ENCODE results near the gene BEAN1. TPM values are rescaled to one million over a fixed set of nuclear protein-coding genes. Genes with fewer than 3 reads are reported as not detected.
A peak's percentile ranks its signal among the peaks of the same experiment; 100 is the strongest.

BEAN1 gene
- total and polyA plus RNA-seq, 10 donors = 0.21 to 0.68 (median 0.42) TPM; not detected in 3

- Histone ChIP-seq H3K9me3 (peaks cover 0 to 17% (median 10%) of the 10 kb centered on the region in 8 donors), H3K4me1 (peaks cover 7 to 37% (median 33%) of the 10 kb centered on the region in 6 donors), H3K36me3 (peaks cover 0 to 18% (median 0%) of the 10 kb centered on the region in 6 donors), H3K27me3 (replicated peaks in 1 of 7) (peaks cover 0 to 20% (median 0%) of the 10 kb centered on the region in 7 donors), H3K4me3 (peak overlapping the region in 1 of 8 donors; percentile 58), H3K27ac (peak overlapping the region in 5 of 8 donors; percentile 63 to 80 (median 77))
- TF ChIP-seq POLR2A (IDR thresholded peaks at IDR 0.05) = no peak
- TF ChIP-seq CTCF (IDR thresholded peaks at IDR 0.05 in 8 of 11, conservative IDR thresholded peaks at IDR 0.05 in 3 of 11) = no peak
- no peak for TF ChIP-seq POLR2AphosphoS5 (IDR thresholded peaks at IDR 0.05)
- DNase-seq = no peak
- WGBS, 5 donors = 67 to 87% (median 76%) methylated on average over 5 of the region's 5 CpGs
- intact Hi-C loops (cut with DNase I; ENCODE audit: low total_unique reads) = loop anchor here (5.0 kb wide), 1 partner anchor 193 kb away; the partner anchor contains the start of gene CMTM3
These were observed 17.9 kb upstream of the BEAN1 start for GRCh38 chr16:66409156-66409555.

DNA sequence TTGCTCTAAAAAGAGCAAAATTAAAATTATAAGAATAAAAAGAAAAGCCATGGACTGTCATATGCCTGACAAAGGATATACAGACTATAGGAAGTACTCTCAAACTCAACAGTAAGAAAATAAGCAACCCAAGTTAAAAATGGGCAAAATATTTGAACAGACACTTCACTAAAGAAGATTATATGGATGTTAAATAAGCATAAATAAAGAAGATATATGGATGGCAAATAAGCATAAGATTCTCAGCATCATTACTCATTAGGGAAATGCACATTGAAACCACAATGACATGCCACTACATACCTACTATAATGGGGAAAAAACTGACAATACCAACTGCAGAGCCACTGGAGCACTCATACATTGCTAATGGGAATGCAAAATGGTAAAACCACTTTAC, 14.9 kb upstream of the BEAN1 start:
- peaks cover 0 to 18% (median 0%) of the 10 kb centered on the region in 6 donors for H3K36me3 ChIP-seq
- no peak for DNase-seq
- no peak overlapping the region for H3K27ac ChIP-seq
- peaks cover 0 to 18% (median 12%) of the 10 kb centered on the region in 8 donors for H3K9me3 ChIP-seq
- intact Hi-C loops (cut with DNase I; ENCODE audit: low total_unique reads) = no loop called here
- no peak overlapping the region for H3K4me3 ChIP-seq
- H3K4me1 ChIP-seq = peaks cover 5 to 27% (median 22%) of the 10 kb centered on the region in 6 donors
- peaks cover 0 to 5% (median 0%) of the 10 kb centered on the region in 7 donors for H3K27me3 ChIP-seq (replicated peaks in 1 of 7)
- TF ChIP-seq CTCF (IDR thresholded peaks at IDR 0.05 in 8 of 11, conservative IDR thresholded peaks at IDR 0.05 in 3 of 11) (no peak), POLR2A (IDR thresholded peaks at IDR 0.05) (no peak)

DNA sequence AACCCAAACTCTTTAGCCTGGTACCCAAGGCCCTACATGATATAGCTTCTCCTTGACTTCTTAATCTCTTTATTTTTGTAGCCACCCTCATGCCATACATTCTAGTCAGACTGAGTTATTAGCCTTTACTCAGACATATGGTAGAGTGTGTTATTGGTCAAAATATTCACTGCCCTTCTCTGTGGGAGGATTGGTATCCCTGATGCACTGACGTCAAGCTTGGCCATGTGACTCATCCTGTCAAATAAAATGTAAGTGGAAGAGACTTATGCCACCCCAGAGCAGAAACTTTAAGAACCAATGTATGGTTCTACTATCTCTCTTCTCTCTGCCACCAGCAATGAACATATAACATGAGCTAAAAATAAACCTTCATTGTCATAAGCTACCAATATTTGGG, 12.2 kb upstream of the BEAN1 start:
- 67 to 79% (median 70%) methylated on average over 1 of the region's 1 CpG for WGBS, 5 donors
- no peak for DNase-seq
- H3K4me3 ChIP-seq = no peak overlapping the region
- no peaks in the 10 kb centered on the region for H3K27me3 ChIP-seq (replicated peaks in 1 of 7)
- H3K27ac ChIP-seq = no peak overlapping the region
- H3K9me3 ChIP-seq = peaks cover 0 to 26% (median 13%) of the 10 kb centered on the region in 8 donors
- TF ChIP-seq CTCF (IDR thresholded peaks at IDR 0.05 in 8 of 11, conservative IDR thresholded peaks at IDR 0.05 in 3 of 11) (no peak), POLR2A (IDR thresholded peaks at IDR 0.05) (no peak), POLR2AphosphoS5 (IDR thresholded peaks at IDR 0.05) (no peak)
- peaks cover 0 to 13% (median under 1%) of the 10 kb centered on the region in 6 donors for H3K4me1 ChIP-seq
- intact Hi-C loops (cut with DNase I; ENCODE audit: low total_unique reads) = no loop called here
- peaks cover 0 to 18% (median 0%) of the 10 kb centered on the region in 6 donors for H3K36me3 ChIP-seq

DNA sequence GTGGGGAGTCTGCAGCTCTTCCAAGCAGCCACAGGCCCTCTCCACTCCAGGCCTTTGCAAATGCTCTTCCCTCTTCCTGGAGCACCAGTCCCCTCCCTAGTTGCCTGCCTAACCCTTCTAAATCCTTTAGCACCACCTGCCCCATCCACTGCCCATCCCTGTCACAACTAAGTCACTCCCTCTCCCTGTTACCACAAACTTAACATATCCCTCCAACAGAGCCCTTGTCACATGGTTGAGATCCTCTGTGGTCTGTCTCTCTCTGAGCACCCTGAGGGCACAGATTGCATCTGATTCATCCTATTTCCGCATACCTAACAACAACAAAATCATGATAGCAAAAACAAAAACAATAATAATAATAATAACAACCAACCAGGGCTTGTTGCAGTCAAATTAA, 11.0 kb upstream of the BEAN1 start:
- no peaks in the 10 kb centered on the region for H3K27me3 ChIP-seq (replicated peaks in 1 of 7)
- peaks cover 0 to 26% (median 13%) of the 10 kb centered on the region in 8 donors for H3K9me3 ChIP-seq
- TF ChIP-seq CTCF (IDR thresholded peaks at IDR 0.05 in 8 of 11, conservative IDR thresholded peaks at IDR 0.05 in 3 of 11) = no peak
- no peak for TF ChIP-seq POLR2A (IDR thresholded peaks at IDR 0.05)
- no peak for TF ChIP-seq POLR2AphosphoS5 (IDR thresholded peaks at IDR 0.05)
- H3K27ac ChIP-seq = no peak overlapping the region
- WGBS, 5 donors = 90 to 100% (median 97%) methylated on average over 1 of the region's 1 CpG
- DNase-seq = no peak
- peaks cover 0 to 5% (median 0%) of the 10 kb centered on the region in 6 donors for H3K36me3 ChIP-seq
- intact Hi-C loops (cut with DNase I; ENCODE audit: low total_unique reads) = no loop called here
- peaks cover 0 to 13% (median 0%) of the 10 kb centered on the region in 6 donors for H3K4me1 ChIP-seq
- H3K4me3 ChIP-seq = no peak overlapping the region

Data from spleen (tissue), 11 donors.